GM18517 (cell line): Measurements from ENCODE around the gene TBC1D2.
"Not testable (repeated sequence)": the region's sequence is repeated elsewhere in the genome, so short reads cannot be mapped to it uniquely, and the experiment has no call there.

ENCODE experiments used
- ATAC-seq: cut with Tn5 transposase; IDR thresholded peaks from one replicate; pipeline ENCODE4 v1.9.1; 2021; ENCODE audit warnings: mild to moderate bottlenecking, moderate library complexity; ENCODE audit not compliant: unreplicated experiment

Gene TBC1D2

GRCh38 chr9:98255578-98256296 is at the start of gene TBC1D2:
TBC1D2 (minus strand) TSS chr9:98255649; CDS start chr9:98255541, 108 bp downstream.
- peak; percentile 82 for ATAC-seq

- ATAC-seq: no peak
Measured at GRCh38 chr9:98304381-98304780, 48.9 kb upstream of the TBC1D2 start.

- no peak for ATAC-seq
Measured at GRCh38 chr9:98303633-98304125, 48.2 kb upstream of the TBC1D2 start.

- ATAC-seq: no peak
Measured at GRCh38 chr9:98302938-98303632, 47.6 kb upstream of the TBC1D2 start.

GRCh38 chr9:98302150-98302549 is 46.7 kb upstream of the TBC1D2 start:
- ATAC-seq: no peak

- ATAC-seq: no peak
Measured at GRCh38 chr9:98300611-98301010, 45.2 kb upstream of the TBC1D2 start.

- ATAC-seq: no peak
Measured at GRCh38 chr9:98298476-98298875, 43.0 kb upstream of the TBC1D2 start.

- no peak for ATAC-seq
Measured at GRCh38 chr9:98295824-98296223, 40.4 kb upstream of the TBC1D2 start.

GRCh38 chr9:98291820-98292219 is 36.4 kb upstream of the TBC1D2 start:
- ATAC-seq: no peak

GRCh38 chr9:98290411-98290810 is 35.0 kb upstream of the TBC1D2 start:
- no peak for ATAC-seq

GRCh38 chr9:98289614-98290201 is 34.3 kb upstream of the TBC1D2 start:
- ATAC-seq: no peak

GRCh38 chr9:98288881-98289280 is 33.4 kb upstream of the TBC1D2 start:
- no peak for ATAC-seq

GRCh38 chr9:98287384-98287783 is 31.9 kb upstream of the TBC1D2 start:
- no peak for ATAC-seq

GRCh38 chr9:98285446-98285845 is 30.0 kb upstream of the TBC1D2 start:
- ATAC-seq: no peak

- no peak for ATAC-seq
Measured at GRCh38 chr9:98284754-98285153, 29.3 kb upstream of the TBC1D2 start.

GRCh38 chr9:98283143-98283542 is 27.7 kb upstream of the TBC1D2 start:
- not testable (repeated sequence) for ATAC-seq

GRCh38 chr9:98281281-98281680 is 25.8 kb upstream of the TBC1D2 start:
- ATAC-seq: no peak

- no peak for ATAC-seq
Measured at GRCh38 chr9:98280574-98280973, 25.1 kb upstream of the TBC1D2 start.

- no peak for ATAC-seq
Measured at GRCh38 chr9:98280162-98280561, 24.7 kb upstream of the TBC1D2 start.

- no peak for ATAC-seq
Measured at GRCh38 chr9:98276907-98277469, 21.5 kb upstream of the TBC1D2 start.

GRCh38 chr9:98275159-98275558 is 19.7 kb upstream of the TBC1D2 start:
- ATAC-seq: no peak

GRCh38 chr9:98272083-98272482 is 16.6 kb upstream of the TBC1D2 start:
- ATAC-seq: no peak
